HG03439 (cell line): Measurements from ENCODE around the gene SPATS2.

Experiments used
- ATAC-seq: cut with Tn5 transposase; IDR thresholded peaks from one replicate; pipeline ENCODE4 v1.9.1; 2021; ENCODE audit warnings: mild to moderate bottlenecking, moderate library complexity; ENCODE audit not compliant: unreplicated experiment

SPATS2 gene

DNA sequence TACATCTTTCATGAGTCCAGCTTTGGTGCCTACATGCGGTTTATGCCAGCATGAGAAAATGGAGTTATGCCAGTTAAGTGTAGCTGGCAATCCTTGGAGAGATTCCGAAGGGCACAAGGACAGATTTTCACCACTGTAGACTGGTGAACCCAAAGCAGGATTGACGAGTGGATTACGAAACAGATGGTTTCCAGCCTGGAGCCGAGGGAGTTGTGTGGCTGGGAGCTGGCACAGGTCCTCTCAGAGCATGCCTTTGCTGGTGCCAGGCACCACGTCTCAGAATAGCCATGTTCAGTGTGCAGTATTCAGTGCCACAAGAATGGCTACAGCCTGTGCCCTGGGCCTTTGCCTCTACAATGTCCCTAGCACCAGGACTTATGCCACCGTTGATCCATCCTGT is 184.8 kb downstream of the SPATS2 start:
- no peak for ATAC-seq

GRCh38 chr12:49552425-49552824 is 185.2 kb downstream of the SPATS2 start:
- no peak for ATAC-seq

- ATAC-seq = no peak
Measured at GRCh38 chr12:49552899-49553298, 185.6 kb downstream of the SPATS2 start.

- no peak for ATAC-seq
Measured at GRCh38 chr12:49553512-49554088, 186.3 kb downstream of the SPATS2 start.

DNA sequence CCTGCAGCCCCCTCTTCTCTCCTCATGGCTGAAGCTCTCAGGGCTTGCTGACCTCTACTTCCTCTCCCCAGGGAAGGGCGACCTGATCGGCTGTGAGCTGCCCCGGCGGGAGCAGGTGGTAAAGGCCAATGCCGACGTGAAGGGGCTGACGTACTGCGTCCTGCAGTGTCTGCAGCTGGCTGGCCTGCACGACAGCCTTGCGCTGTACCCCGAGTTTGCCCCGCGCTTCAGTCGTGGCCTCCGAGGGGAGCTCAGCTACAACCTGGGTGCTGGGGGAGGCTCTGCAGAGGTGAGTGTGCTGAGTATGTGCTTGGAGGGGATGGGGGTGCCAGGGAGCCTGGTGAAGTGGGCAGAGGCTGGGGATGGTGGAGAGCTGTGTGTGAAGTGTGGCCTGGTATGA is 187.0 kb downstream of the SPATS2 start:
- no peak for ATAC-seq

- ATAC-seq = no peak
Measured at GRCh38 chr12:49555631-49556390, 188.5 kb downstream of the SPATS2 start.

GRCh38 chr12:49556391-49557186 is 189.3 kb downstream of the SPATS2 start:
- ATAC-seq = no peak

GRCh38 chr12:49557187-49557916 is 190.1 kb downstream of the SPATS2 start:
- ATAC-seq = no peak

- no peak for ATAC-seq
Measured at GRCh38 chr12:49557917-49558215, 190.6 kb downstream of the SPATS2 start.

DNA sequence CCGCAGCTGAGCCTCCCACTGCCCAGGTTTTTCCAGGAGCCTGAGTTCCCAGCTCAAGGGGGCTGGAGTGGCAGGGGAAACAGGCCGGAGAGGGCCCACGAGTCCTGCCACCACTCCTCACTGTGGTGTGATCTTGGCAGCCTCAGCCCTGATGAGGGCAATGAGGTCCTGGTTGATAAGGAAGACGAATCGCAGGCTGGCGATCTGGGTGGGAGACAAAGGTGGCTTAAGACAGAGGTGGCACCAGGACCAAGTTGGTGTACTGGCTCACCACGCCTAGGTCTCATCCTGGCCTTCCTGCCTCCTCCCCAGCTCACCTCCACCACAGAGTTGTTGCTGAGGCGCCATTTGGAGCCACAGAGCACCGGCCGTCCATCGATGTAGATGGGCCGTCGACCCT is 191.3 kb downstream of the SPATS2 start:
- no peak for ATAC-seq

GRCh38 chr12:49559011-49559675 is 191.9 kb downstream of the SPATS2 start:
- no peak for ATAC-seq

- no peak for ATAC-seq
Measured at GRCh38 chr12:49560695-49561094, 193.4 kb downstream of the SPATS2 start.

- no peak for ATAC-seq
Measured at GRCh38 chr12:49562233-49562632, 195.0 kb downstream of the SPATS2 start.

DNA sequence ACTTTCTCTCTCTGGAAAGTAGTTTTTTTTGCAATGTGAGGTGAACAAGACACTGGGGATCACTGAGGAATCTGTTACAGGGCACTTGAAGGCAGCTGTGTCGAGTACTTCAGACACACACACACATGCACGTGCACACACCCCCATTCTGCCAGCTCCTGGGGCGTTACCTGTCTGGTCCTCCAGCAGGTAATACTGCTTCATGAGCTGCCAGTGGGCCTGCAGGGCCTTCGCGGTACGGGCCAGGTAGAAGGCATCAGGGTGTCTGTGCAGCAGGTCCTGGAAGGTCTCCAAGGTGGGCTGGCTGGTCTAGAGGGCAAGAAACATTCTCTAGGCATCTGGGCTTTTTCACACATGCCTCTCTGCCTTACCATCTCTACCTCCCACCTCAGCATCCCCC is 195.6 kb downstream of the SPATS2 start:
- no peak for ATAC-seq

DNA sequence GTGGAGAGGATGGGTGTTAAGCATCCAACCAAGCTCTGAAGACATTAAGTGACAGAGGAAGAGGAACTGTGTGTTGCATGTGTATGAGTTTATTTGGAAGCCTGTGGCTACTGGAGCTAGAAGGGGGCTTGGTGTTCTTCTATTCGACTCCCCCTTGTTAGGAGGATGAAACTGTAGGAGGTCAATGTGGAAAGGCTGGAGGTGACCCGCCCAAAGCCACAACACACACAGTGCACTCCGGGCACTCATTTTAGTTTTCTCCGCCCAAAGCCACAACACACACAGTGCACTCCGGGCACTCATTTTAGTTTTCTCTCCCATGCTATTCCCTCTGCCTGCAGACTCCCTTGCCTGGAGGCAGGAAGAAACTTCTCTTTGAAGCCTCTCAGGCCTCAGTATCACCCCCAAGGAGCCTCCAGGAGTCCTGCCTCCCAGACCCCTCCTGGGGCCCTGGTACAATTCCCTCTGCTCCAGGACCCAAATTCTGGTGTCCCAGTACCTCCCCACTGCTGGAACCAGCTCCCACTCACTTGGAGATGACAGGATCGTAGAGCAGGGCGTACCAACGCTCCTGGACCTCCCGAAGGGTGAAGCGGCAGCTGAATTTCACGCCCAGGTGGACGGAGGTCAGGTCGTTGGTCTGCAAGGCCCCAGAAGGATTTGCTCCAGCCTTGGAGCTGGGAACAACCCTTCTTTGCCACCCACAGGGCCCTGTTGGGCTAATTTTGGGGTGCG is 196.9 kb downstream of the SPATS2 start:
- no peak for ATAC-seq

GRCh38 chr12:49564686-49565405 is 197.6 kb downstream of the SPATS2 start:
- ATAC-seq = no peak

- ATAC-seq = no peak
Measured at GRCh38 chr12:49565406-49566265, 198.4 kb downstream of the SPATS2 start.

DNA sequence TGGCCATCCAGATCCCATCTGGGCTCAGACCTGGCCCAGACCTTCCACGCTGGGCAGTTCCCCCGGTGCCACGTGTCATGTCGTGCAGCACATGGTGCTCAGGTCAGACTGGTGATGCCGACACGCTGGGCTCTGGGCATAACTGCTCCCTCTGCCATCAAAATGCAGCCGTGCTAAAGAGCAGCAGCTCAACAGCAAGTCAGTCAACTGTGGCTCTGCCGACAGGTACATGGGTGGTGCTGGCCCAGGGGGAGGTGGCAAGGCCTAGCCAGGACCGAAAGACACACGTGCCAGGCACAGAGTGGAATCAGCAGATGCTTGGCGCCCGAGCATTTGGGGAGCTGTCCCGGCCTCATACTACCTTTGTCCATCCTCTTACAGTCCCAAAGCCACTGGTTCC is 199.1 kb downstream of the SPATS2 start:
- ATAC-seq = no peak

- peak; percentile 11 for ATAC-seq
Measured at GRCh38 chr12:49567302-49567610, 200.0 kb downstream of the SPATS2 start.
